Measurements from ENCODE around the gene CNRIP1.

DNA sequence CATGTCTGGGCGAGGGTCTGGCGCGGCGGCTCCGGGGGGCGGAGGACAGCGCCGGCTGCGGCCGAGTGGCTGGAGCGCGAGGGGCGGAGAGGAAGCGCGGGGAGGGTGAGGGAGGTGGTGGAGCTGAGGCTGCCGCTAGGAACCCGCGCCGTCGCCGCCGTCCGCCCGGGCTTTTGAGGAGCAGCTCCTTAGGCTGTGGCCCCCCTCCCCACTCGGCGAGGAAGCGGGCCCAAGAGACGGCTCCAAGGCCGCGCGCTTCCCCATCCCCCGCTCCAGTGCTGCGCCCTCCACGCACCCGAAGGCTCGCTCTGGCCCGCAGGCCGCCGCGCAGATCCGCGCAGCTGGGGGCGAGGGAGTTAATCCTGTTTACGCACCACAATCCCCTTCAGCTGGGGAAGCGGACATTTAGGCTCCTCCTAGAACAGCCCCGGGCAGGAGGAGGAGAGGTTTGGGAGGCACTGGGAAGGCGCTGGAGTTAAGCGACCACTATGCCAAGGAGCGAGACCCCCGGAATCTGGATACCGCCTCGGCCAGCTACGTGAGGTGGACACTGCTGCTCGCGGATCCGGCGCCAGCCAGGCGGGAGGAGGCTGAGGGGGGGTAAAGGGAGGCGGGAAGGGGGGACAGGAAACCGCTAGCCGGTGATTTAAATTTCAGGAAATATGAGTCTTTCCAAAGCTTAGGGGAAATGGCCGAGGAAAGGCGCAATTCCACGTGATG is at the start of gene CNRIP1:
- TF ChIP-seq, protein P1, sequence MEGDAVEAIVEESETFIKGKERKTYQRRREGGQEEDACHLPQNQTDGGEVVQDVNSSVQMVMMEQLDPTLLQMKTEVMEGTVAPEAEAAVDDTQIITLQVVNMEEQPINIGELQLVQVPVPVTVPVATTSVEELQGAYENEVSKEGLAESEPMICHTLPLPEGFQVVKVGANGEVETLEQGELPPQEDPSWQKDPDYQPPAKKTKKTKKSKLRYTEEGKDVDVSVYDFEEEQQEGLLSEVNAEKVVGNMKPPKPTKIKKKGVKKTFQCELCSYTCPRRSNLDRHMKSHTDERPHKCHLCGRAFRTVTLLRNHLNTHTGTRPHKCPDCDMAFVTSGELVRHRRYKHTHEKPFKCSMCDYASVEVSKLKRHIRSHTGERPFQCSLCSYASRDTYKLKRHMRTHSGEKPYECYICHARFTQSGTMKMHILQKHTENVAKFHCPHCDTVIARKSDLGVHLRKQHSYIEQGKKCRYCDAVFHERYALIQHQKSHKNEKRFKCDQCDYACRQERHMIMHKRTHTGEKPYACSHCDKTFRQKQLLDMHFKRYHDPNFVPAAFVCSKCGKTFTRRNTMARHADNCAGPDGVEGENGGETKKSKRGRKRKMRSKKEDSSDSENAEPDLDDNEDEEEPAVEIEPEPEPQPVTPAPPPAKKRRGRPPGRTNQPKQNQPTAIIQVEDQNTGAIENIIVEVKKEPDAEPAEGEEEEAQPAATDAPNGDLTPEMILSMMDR (IDR thresholded peaks at IDR 0.05; ENCODE audit: low read depth, low read length): no peak
- TF ChIP-seq, protein P2, sequence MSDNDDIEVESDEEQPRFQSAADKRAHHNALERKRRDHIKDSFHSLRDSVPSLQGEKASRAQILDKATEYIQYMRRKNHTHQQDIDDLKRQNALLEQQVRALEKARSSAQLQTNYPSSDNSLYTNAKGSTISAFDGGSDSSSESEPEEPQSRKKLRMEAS (IDR thresholded peaks at IDR 0.05; ENCODE audit: low read depth, low read length): no peak
- no peak for TF ChIP-seq POLR2A (IDR thresholded peaks at IDR 0.05; ENCODE audit: extremely low read depth, insufficient read length)

All from NB4 (cell line).